Thyroid gland (tissue), 4 donors: ENCODE results near the gene CEACAM3.

Source experiments
- POLR2A ChIP-seq, 2 donors: fragments of 450-650 bp; IDR thresholded peaks; one replicate each; pipeline ENCODE4 v1.6.1; 2017; ENCODE audit warnings: antibody characterized with exemption in 2 of 2, mild to moderate bottlenecking in 2 of 2, moderate library complexity in 1 of 2
- TF ChIP-seq, protein P1 (sequence below), 6 experiments: fragments of 200-600 bp in 3 of 6; fragments of 450-650 bp in 3 of 6; sonication (generic) in 3 of 6; IDR thresholded peaks; one replicate each; pipeline ENCODE4 v1.5.1; 2016 to 2019; ENCODE audit warnings: antibody characterized with exemption in 6 of 6, mild to moderate bottlenecking in 2 of 6, inconsistent platforms in 1 of 6, moderate library complexity in 1 of 6

DNA sequence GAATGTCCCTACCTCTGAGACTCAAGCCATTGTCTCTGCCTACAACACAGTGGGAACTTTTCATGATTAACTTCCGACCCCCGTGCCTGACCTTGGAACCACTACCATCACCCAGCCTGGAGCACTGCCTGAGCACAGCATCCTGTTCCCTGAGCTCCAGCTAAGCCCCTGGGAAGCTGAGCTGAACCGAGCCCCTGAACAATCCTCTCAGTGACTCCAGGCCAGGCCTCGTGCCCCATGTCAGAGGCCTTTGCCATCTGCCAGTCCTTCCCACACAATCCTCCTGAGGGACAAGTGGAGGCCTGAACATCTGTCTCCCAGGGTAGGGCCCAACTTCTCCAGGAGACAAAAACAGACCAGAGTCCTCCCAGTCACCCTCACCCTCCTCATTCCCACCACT is 17.5 kb downstream of the CEACAM3 start:
- no peak for TF ChIP-seq POLR2A (IDR thresholded peaks at IDR 0.05)
- TF ChIP-seq, protein P1, sequence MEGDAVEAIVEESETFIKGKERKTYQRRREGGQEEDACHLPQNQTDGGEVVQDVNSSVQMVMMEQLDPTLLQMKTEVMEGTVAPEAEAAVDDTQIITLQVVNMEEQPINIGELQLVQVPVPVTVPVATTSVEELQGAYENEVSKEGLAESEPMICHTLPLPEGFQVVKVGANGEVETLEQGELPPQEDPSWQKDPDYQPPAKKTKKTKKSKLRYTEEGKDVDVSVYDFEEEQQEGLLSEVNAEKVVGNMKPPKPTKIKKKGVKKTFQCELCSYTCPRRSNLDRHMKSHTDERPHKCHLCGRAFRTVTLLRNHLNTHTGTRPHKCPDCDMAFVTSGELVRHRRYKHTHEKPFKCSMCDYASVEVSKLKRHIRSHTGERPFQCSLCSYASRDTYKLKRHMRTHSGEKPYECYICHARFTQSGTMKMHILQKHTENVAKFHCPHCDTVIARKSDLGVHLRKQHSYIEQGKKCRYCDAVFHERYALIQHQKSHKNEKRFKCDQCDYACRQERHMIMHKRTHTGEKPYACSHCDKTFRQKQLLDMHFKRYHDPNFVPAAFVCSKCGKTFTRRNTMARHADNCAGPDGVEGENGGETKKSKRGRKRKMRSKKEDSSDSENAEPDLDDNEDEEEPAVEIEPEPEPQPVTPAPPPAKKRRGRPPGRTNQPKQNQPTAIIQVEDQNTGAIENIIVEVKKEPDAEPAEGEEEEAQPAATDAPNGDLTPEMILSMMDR (IDR thresholded peaks at IDR 0.05): no peak
